ELR (cell line): ENCODE data around the gene C11orf52.

Source experiments
- DNase-seq: peaks from one replicate; pipeline ENCODE4 v3.0.0-alpha.2; 2015; ENCODE audit warnings: low read depth

The C11orf52 gene

DNA sequence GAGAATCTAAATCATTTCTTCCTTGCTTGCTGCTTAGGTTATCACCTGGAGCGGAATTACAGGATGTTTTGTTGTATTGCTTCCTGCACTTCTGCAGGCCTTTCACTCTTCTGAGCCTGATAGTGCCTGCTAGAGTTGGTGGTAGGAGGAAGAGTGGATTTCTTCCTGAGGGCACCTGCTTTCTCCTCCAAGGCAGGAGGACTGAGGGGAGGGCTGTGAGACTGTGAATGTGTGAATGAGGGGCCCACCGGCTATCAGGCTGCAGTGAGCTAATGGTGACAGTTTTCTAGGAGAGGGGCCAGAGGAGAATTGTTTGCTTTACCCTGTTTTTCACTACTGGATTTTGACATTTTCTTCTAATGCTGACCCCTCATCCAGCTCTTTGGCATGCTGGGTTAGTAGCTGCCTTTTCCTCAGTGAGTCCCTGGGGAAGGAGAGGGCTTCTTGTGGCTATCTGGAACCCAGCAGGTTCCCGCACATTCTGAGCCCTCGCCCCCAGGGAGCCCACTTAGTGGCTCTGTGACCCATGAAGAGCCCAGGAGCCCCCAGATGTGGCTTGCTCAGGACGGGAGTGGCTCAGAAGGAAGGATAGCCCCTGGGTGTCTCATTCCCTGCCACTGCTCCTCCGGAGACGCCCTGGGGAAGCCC is 57.5 kb downstream of the C11orf52 start:
- no peak for DNase-seq
